Measurements from ENCODE around the gene SLC6A3.
"Not testable (repeated sequence)": the region's sequence is repeated elsewhere in the genome, so short reads cannot be mapped to it uniquely, and the experiment has no call there.

SLC6A3 gene

DNA sequence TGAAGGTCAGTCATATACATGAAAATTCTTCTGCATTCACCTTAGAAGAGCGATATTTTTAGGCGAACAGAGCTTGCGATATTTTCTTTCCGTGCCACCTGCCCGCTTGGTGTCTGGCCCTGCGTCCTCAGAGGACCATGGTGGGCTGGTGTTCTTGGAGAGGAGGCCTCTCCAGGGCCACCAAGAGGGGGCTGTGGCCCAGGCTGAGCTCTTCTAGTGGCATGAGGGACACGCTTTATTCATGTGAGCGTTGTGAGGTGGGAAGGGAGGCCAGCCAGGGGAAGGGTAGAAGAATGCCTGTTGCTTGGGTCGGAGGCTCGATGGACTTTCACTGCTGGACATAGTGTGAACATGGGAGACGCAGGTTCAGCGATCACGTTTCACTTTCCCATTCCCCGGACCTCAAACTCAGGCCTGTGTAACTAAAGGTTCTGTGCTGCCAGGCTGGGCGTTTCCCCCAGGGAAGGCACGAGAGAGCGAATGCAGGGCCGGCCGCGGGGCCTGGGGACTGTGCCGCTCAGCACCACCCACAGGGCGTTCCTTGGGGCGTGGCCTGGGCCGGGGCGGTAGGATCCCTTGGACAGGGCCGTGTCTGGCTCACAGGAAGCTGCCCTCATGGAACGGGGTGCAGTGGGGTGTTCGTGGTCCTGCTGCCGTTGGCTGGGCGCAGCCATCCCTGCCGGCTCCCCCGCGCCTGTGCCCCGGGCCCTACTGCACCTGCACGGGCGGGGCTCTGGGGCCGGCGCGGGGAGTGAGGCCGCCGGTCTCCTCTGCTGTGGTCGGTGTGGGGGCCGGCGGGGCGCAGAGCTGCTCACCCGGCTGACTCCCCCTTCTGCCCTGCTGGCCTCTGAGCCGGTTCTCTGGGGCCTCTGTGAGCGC lies 59.6 kb downstream of the SLC6A3 start:
- no peak for DNase-seq (ENCODE audit: low read depth)

DNA sequence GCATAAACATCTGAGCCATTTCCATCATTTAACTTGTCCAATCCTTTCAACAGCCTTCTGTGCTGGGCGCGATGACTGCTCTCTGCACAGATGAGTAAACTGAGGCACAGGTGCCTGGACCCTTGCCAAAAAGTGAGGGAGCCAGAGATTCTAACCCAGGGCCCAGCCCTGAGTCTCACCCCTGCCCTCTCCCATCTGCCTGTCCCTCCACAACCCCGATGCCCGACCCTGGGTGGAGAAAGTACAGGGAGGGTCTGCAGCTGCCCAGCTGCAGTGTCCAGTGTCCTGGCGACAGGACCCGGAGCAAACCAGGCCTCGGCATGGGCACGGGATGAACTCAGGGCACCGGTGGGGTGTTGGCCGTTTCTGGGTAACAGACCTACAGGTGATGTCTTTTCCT lies 60.7 kb downstream of the SLC6A3 start:
- DNase-seq (ENCODE audit: low read depth) = no peak

DNA sequence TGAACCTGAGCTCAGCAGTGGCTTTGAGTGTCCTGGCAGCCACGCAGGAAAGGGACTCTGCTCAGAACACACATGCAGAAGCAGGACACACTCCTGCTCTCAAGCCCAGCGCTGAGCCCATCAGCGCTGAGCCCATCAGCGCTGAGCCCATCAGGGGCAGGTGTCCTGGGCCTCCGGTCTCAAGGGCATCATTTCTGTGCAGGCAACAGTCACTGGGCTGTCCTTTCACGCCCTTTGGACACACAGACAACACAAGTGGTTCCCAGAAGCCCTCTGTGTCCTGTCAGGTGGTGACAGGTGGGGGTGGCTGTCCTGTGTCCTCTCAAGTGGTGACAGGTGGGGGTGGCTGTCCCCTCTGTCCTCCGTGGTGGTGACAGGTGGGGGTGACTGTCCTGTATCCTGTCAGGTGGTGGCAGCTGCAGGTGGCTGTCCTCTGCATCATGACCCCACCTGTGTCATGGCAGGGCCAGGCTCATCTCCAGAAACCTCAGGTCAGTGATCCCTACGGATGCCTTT lies 61.3 kb downstream of the SLC6A3 start:
- no peak for DNase-seq (ENCODE audit: low read depth)

DNA sequence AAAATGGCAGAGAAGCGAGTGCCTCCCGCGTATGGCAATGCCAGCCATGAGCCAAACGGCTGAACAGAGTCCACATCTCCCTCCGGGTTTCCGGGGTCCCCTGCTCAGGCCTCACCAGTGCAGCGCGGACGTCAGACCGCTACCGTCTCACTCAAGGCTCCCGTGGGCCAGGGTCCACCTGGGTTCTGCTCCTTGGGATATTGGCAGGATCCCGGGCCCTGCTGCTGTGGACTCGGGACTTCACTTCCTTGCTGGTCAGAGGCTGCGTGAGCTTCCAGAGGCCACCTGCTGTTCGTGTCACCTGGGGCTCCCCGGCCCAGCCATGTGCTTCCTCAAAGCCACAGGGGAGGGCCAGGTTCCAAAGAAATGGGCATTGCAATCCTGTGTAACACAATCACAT lies 61.9 kb downstream of the SLC6A3 start:
- DNase-seq (ENCODE audit: low read depth) = no peak

DNA sequence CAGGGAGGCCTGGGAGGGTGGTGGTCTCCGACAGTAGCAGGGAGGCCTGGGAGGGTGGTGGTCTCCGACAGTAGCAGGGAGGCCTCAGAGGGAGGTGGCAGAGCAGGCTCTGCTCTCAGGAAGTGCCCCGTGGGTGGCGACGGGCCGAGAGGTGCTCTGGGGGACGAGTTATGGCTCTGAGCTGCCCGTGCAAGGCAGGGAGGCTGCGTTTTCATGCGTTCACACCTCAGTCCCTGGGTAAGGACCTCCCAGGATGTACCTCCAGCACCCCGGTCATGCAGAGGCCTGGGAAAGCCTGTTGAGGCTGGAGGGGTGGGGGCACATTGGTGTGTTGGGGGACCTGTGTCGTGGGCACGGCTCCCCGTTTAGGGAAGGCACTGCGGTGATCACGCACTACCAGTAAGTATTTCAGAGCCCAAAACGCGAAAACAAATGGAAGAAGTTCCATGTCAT lies 63.0 kb downstream of the SLC6A3 start:
- no peak for DNase-seq (ENCODE audit: low read depth)

DNA sequence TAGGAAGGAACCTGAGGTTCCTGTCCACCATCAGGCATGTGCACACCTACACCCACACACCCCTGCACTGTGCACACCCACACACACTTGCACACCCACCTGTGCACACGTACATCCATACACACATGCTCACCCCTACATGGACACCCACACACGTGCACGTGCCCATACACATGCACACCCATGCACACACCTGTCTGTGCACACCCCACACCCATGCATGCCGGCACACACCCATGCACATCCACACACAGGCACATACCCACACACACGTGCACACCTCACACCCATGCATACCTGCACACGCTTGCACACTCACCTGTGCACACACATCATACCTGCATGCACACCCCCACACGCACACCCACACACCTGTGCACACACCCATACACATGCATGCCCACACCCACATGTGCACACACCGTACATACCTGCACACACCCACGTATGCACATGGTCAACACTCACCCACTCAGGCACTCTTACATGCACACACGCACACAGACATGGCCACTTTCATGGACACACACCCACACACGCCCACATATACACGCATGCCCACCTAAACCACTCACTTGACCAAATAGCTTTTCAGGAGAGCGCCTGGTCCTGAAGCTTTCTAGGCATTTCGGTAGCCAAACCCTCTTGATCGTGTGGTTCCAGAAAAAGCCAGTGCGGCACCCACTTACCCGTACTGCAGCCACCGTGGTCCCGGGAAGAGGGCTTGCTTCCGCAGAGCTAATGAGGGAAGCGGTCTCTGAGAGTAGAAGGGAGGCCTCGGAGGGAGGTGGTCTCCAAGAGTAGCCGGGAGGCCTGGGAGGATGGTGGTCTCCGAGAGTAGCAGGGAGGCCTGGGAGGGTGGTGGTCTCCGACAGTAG lies 63.6 kb downstream of the SLC6A3 start:
- no peak for DNase-seq (ENCODE audit: low read depth)

DNA sequence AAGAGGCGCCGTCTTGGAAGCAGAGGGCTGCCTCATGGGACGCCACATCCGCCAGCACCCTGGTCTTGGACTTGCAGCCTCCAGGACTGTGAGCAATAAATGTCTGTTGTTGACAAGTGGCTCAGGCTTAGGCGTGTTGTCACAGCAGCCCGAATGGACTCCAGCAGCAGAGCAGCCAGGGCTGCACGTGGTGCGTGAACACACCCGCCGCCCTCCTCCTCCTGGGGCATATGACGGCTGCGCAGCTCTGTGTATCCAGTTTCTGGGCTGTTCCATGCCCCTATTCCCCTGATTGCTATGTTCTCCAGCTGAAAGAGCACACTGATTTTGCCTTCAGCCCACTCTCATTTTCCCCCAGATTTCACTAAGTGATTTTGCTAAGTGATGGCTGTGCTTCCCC lies 64.3 kb downstream of the SLC6A3 start:
- DNase-seq (ENCODE audit: low read depth) = no peak

DNA sequence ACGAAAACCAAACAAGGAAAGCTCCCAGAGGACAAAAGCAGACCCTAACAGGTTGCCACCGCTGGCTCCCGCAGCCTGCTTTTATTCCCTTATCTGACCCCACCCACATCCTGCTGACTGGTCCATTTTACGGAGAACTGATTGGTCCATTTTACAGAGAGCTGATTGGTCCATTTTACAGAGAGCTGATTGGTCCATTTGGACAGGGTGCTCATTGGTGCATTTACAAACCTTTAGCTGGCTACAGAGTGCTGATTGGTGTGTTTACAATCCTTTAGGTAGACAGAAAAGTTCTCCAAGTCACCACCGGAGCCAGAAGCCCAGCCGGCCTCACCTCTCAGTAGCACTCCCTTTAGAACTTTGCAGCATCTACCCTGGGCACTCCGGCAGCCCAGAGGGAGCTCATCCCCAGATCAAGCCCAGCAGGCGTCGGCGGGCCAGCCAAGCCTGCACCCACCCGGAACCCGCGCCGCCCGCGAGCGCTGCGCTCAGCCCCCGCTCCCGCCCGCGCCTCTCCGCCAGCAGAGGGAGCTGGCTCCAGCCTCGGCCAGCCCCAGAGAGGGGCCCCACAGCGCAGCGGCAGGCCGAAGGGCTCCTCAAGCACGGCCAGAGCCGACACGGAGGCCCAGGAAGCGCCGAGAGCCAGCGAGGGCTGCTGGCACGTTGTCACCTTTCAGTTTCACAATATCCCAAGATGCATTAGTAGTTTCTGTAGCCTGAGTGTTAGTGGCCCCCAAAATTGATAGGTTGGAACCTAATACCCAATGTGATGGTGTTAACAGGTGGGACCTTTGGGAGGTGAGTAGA lies 65.0 kb downstream of the SLC6A3 start:
- no peak for DNase-seq (ENCODE audit: low read depth)

DNA sequence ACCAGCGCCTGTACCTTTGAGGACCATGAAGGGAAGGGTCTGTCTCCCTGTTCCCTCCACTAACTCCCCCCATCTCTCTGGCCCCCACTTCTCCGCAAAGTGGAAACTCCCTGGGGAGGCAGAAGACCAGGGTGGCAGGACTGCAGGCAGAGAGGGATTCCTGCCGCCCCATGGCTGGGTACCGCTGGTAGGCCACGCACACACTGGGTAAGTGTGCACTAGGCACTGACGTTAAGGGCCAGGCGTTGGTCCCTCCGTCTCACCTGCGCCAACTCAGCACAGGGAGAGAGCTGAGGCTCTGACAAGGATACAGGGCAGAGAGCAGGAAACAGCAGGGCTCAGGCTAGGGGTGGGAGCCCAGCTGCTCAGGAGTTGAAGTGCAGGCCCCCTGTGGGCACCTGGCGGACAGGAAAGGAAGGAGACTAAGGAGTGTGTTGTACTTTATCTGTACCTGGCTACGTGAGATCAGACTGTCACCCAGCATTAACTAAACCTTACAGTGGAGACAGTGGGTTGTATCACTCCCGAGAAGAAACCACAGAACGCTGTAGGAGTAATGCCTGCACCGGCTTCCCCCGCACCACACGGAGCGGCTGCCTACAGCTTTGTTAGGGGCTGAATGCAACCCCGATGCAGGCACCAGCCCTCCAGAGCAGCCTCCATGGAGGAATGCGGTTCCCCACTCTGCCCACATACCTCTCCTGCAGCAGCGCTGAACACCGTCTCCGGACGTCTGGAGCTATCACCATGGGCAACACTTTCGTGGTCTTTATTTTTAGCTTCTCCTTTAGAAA lies 66.2 kb downstream of the SLC6A3 start:
- no peak for DNase-seq (ENCODE audit: low read depth)

DNA sequence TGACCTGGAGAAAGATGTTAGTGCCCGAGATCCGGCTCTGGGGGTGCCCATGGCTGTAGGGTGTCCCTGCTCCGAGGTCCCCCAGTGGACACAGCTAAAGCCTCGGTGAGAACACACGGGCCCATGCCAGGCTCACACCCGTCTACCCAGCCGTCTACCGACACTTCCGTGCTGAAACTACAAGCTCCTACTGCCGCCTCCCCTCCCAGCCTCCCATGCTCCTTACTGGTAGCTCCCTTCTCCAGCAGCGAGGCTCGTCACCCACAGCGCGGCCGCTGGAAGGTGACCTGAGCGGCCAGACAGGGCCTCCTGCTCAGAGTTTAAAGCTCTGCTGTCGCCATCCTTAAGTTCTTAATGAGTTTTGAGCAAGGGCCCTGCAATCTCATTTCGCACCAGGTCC lies 67.1 kb downstream of the SLC6A3 start:
- no peak for DNase-seq (ENCODE audit: low read depth)

DNA sequence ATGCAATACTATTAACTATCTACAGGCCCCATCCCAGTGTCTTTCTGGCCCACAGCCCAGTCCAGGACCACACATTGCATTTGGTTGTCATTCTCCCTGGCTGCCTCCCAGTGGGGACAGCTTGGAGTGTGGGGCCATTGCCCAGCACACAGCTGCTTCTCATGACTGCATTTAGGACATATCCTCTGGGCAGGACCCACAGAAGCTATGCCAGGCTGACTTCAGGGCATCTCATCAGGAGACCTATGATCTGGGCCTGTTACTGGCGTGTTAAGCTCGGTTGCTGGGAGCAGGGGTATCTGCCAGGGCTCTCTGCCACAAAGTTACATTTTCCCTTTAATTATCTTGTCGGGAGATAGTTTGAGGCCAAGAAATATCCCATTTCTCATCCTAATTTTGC lies 68.3 kb downstream of the SLC6A3 start:
- no peak for DNase-seq (ENCODE audit: low read depth)

DNA sequence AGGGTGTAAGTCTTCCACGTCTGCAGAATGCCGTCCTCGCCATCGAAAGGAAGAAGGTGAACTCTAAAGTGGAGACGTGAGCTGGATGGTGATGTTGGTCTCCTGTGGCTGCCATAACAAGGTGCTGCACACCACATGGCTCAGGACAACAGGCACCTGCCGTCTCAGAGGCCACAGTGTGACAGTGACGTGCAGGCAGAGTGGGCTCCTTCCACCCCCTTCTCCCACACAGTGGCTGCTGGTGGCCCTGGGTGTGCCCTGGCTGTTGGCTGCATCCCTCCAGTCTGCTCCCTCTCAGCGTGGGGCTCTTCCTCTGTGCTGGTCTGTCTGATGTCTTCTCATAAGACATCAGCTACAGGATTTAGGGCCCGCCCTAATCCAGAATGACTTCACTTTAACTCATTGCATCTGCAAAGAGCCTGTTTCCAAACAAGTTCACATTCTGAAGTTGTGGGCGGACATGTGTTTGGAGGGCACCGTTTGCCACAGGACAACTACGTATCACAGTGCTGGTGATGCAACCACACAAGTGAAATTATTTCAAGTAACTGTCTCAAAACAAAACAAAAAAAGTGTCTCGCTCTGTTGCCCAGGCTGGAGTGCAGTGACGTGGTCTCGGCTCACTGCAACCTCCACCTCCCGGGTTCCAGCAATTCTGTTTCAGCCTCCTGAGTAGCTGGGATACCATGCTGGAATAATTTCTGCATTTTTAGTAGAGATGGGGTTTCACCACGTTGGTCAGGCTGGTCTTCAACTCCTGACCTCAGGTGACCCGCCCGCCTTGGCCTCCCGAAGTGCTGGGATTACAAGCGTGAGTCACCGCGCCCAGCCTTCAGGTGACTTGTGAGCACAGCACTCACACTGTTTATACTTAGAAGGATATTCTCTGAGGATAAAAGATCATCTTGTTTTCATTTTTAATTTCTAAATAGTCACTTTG lies 69.1 kb downstream of the SLC6A3 start:
- no peak for DNase-seq (ENCODE audit: low read depth)

DNA sequence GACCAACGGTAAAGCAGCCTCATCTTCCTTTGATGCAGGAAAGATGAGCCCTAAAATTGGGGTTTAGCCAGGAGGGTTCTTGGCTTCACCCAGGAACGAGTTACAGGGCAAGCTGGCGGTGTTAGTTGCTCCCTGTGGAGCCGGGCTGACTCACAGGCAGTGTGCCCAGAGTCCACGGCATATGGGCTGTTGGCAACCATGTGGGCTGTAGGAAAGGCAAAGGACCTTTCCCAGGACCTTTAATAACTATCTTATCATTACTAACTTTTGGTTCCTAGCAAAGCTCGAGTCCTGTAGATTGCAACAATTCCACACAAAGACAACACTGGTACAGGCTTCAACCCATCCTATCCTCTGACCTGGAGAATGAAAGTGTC lies 70.6 kb downstream of the SLC6A3 start:
- DNase-seq (ENCODE audit: low read depth) = no peak

DNA sequence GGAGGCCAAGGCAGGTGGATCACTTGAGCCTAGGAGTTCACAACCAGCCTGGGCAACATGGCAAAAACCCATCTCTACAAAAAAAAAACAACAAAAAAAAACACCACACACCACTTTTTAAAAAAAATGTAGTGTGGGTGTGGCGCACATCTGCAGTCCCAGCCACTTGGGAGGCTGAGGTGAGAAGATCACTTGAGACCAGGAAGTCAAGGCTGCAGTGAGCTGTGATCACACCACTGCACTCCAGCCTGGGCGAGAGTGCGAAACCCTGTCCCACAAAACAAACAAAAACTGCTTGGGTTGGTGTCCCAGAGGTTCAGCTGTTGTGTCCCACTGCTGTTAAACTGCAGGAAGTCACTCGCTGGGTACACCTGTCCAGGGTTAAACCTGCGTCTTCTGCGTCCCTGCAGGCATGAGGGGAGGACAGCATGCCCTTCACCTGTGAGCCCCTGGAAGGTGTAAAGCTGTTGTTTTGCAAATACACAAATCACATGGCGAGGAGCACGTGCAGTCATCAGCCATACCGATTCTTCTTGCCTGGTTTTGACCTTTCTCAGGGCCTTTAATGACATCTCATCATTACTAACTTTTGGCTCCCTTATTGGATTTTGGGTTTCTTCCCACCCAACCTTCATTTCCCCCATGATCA lies 71.1 kb downstream of the SLC6A3 start:
- no peak for DNase-seq (ENCODE audit: low read depth)

DNA sequence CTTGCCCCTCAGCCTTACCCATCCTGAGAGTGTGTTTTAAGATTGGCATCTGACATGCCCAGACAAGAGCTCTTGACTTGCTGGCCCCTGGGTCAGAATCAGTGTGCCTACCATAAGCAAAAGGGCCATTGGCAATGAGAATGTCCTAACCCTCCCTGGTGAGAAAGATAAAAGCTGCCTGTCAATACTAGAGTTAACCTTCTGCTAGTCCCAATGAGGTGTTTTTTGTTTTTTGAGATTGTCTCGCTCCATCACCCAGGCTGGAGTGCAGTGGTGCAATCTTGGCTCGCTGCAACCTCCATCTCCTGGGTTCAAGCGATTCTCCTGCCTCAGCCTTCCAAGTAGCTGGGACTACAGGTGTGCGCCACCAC lies 73.3 kb downstream of the SLC6A3 start:
- not testable (repeated sequence) for DNase-seq (ENCODE audit: low read depth)

DNA sequence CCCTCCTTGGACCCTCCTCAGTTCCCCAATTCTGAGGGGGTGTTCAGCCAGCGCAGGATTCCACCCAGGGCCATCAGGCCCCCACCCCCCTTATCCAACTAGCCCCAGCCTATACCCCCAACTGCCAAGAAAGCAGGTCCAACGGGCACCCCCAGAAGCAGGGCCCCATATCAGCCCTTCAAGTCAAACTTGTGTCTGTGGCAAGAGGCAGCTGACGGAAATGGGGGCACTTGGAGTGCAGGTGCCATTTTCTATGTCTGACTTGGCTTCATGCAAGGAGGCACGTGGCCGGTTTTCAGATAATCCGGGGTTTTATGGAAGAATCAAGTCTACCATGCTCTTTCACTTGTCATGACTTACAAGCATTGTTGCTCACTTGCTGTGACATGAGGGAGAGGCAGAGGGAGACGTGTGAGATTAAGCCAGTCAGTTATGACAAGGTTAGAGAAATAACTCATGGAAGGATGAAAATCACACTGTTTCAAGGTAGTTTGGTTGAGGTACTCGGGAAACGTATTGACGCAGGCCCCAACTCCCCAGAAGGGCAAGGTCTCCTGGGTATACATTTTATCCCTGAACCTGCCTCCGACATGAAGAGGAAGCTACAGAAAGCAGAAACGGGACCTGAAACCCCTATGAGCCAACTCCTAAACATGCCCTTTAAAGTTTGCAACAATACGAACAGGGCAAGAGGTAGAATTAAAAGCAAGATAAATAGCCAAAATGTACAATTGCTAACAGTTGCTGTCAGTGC lies 73.8 kb downstream of the SLC6A3 start:
- no peak for DNase-seq (ENCODE audit: low read depth)

DNA sequence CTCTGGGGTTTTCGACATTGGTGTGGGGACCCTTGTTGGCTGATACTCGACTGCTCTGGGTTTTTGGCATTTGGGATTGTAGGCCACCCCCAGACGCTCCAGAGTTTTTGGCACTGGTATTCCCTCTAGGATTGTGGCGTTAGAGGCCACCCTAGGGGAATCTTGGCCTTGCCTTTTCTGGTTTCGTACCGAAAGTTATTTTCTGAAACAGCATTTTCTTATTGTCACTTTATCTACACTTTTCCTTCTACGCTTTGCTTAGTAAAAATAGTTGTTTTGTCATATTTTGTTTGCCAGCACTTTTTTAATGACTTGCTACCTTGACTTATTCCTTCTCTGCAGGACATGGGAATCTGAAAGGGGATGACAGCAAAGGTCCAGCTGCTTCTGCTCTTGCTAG lies 75.2 kb downstream of the SLC6A3 start:
- DNase-seq (ENCODE audit: low read depth) = no peak

DNA sequence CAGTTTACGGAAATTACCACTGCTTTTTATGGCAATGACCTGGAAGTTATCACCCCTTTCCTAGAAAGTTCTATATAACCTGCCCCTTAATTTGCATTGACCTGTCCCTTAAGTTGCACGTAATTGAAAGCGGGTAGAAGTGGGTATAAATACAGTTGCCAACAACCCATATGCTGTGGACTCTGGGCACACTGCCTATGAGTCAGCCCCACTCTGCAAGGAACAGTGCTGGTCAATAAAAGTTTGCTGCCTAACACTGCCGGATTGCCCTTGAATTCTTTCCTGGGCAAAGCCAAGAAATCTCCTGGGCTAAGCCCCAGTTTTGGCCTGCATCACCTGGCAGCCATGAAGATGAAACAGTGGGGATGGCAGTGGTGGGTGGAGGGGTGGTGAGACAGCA lies 76.5 kb downstream of the SLC6A3 start:
- no peak for DNase-seq (ENCODE audit: low read depth)

DNA sequence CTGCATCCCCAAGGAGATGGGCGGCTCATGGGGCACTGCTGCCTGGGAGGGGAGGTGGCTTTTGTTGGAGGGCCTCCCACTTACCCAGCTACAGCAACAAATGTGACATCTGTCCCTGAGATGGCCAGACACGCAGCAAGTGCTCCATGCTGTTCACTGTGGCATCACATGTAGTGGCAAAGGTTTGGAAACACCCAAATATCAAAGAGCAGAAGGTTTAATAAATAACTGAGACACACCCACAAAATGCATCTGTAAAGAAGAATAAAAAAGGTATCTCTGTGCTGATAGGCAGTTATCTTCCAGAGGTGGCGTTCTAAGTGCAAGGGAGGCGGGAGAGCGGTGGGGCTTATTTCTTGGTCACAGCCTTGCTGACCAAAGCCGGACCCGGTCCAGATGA lies 77.0 kb downstream of the SLC6A3 start:
- DNase-seq (ENCODE audit: low read depth) = no peak

All from GM04504 (cell line).